DMS53 (cell line): ENCODE data around the gene GPR39.
"Not testable (repeated sequence)": the region's sequence is repeated elsewhere in the genome, so short reads cannot be mapped to it uniquely, and the experiment has no call there.

Experiments used
- DNase-seq: peaks from one replicate; lab custom pipeline; 2025; lab: John Stamatoyannopoulos, UW

GPR39 gene

DNA sequence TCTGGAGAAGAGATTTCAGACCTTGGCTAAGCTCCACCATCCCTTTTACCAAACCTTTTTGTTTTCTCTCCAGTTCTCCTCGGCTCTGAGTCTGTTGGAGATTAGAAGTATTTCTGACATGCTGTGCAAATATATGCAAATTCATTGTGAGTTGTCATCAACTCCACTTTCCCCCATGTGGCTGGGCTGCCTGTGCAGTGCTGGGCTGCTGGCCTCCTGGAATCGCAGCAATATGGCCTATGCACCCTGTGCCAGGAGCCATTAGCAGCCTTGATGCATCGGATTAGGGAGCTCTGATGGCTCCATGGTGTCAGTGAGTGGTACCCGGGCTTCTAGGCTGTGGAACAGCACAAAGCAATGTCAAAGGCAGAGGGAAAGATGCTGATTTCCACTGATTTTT, 80.0 kb downstream of the GPR39 start:
- no peak for DNase-seq

DNA sequence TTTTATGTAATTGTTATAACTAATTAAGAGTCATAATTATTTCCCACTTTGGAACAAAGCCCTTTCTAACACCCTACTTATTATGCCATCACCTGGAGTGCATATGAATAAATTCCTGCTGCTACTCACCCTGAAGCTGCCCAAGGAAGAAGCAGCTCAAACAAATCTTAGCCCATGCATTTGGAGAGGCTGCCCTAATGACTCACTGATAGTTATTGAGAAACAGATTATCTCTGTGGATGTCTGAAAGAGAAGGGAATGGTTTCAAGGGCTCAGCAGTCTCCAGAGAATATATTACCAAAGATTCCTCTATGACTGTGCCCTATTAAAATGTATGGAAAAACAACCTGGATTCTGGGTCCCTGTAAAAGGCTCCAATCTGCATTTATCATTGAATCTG, 81.0 kb downstream of the GPR39 start:
- DNase-seq: no peak

DNA sequence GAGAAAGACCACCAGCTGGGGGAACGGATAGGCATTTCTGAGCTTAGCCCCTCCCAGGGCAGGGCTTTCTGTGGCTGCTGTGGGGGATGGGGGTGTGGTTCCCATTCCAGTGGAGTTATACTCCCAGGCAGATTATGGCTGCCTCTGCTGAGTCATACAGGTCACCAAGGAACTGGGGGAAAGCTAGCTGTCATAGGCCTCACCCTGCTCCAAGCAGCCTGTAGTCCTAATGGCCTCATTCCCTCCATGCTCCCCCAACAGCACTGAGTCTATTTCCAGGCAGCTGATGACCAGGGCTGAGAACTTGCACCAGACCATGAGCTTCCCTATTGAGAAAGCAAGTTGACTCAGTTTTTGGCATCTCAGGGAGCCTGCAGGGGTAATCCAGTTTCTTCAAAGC, 87.1 kb downstream of the GPR39 start:
- peak; percentile 2 for DNase-seq

DNA sequence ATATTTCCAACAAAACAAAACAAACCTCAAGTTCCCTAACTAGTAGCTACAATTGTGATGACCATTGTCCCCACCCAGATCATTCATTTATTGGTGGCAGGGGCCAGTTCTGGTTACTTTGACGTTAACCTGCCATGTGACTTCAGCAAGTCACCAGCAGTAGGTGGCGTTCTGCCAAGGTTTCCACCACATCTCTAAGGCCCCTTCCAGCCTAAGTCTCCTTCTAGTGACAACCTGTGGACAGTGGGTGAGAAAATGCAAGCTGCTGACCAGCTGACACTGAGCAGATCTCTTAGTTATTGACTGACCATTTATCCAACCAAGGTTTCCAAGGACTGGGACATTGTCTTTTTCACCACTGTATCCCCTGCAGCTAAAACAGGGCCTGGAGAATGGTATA, 98.4 kb downstream of the GPR39 start:
- DNase-seq: peak; percentile 3

DNA sequence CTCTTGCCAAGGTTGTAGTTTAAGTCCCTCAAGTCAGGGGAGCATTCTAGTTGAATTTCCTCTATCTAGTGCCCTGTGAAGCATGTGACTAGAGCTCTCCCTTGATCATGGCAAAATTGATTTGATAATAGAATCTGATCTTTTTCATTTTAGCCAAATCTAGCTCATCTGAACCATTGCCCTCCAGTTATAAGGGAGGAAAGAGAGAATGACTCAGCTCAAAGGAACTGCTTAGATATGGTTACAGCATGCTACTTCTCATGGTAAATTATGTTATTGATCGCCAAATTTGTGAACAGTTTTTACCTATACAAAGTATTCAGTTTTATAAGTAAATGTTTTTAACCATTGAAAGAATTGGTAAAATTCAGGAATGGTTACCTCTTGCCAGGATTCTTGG, 100.8 kb downstream of the GPR39 start:
- DNase-seq: no peak

DNA sequence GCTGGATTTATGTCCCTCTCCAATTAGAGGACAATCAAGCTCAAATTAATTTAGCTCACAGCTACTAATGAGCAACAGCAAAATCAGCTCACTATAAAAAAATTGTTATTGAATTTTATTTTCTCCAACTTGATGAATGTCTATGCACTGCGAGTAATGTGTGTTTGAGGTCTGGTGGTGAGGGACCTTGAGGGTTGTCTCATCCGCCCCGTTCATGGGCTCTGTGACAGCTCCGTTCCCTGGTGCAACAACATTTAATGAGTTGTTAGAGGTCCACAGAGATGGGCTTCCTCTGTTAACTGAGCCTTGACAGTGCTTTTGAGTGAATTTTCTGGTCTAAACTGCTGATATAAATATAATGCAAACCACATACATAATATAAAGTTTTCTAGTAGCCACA, 101.7 kb downstream of the GPR39 start:
- DNase-seq: no peak

DNA sequence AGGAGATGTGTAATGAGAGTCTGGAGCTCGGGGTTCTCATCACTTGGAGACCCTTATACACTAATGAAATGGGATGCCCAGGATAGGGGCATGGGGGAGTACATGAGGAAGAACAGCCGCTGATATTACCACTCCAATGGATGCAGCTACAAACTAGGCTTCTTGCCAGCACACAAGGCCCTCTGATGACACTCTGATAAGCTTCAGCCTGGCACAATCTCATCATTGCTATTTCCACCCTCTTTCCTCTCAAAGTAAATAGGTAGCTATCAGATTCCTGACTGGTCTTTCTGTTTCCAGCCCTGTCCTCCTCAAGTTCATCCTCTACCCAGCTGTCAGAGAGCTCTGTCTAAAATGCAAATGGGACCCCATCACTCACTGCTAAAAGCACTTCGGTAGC, 103.0 kb downstream of the GPR39 start:
- DNase-seq: no peak

DNA sequence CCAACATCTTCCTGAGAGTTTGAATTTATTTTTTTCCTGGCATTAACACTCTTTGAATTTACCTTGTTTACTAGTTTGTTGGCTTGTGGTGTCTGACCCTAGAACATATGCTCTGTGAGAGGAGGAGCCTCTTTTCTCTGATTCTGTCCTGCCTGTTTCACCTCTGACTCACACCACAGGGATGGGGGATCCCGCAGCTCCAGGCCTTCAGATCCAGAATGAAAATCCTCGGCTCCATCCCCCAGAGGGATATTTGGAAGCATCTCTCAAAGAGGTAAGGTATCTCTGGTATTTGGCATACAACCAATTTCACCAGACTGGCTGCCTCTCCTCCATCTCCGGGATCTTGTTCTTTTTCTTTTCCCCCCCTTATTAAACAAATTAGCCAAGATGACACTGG, 104.7 kb downstream of the GPR39 start:
- DNase-seq: no peak

DNA sequence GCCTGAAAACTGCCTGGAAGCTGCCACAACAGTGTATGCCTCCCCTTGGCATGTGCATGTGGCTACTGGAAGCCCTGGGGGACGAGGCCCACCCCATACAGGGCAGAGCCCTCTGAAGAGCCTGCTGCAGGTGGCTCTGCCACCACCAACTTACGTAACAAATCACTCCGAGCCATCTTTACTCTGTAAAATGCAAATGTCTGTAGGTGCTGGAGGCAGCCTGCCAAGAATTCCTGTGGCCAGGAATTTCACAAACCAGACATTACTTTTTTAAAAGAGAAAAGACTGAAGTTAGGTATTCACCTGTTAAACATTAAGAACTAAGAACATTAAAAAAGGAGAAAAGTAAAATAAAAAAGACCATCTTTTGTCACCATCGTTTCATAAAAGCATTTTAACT, 106.3 kb downstream of the GPR39 start:
- DNase-seq: no peak

DNA sequence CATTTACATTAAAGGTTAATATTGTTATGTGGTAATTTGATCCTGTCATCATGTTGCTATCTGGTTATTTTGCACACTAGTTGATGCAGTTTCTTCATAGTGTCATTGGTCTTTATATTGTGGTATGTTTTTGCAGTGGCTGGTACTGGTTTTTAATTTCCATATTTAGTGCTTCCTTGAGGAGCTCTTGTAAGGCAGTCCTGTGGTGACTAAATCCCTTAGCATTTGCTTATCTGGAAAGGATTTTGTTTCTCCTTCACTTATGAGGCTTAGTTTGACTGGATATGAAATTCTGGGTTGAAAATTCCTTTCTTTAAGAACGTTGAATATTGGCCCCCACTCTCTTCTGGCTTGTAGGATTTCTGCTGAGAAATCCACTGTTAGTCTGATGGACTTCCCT, 120.5 kb downstream of the GPR39 start:
- DNase-seq: not testable (repeated sequence)

DNA sequence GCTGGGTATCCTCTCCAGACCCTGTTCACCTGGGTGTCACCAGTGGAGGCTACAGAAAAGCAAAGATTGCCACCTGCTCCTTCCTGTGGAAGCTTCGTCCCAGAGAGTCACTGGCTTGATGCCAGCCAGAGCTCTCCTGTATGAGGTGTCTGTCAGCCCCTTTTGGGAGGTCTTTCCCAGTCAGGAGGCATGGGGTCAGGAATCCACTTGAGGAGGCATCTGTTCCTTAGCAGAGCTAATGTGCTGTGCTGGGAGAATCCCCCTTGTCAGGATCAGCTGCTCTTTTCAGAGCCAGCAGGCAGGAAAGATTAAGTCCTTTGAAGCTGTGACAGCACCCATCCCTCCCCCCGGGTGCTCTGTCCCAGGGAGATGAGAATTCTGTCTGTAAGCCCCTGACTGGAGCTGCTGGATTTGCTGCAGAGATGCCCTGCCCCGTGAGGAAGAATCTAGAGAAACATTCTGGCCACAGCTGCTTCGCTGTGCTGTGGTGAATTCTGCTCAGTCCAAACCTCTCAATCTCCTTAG, 121.8 kb downstream of the GPR39 start:
- no peak for DNase-seq

DNA sequence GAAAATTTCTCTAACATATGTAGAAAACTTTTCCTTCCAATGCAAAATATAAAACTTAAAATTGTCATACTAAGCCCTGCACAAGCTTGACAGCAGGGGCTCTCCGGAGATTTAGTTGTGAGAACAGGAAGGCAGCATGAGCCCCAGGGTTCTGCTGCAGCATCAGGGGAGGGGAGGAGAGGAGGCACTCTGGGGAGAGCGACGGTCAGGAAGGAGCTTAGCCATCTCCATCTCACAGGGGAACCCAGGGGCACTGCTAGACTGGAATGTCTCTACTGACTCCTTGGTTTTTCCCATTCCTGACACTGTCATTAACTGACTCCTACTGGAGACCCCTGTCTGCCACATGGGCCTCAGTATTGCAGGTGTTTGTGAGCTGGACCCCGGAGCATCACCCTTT, 123.6 kb downstream of the GPR39 start:
- no peak for DNase-seq

DNA sequence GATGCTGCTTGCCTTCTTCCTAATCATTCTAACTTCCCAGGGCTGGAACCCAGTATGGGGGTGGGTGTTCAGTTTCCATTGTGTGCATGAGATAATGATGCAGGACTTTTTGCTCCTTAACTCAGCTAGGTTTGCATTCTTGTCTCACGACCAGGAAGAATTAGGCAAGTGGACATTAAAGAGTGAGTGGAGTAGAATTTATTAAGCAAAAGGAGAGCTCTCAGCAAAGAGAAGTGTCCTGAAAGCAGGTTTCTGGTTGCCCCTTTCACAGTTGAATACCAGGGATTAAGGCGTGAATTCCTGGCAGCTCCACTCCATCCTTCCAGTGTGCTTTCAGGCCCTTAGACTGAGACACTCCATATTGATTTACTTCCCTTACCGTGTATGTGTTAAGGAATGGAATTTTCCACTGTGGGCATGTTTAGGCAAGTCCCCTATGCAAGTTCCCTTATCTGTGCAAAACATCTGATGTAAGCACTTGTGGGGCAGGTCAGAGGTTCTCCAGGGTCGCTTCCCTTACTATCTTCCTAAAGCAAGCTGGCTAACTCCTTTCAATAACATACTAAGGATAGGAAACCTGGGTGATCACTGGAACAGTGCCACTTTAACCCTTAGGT, 126.5 kb downstream of the GPR39 start:
- DNase-seq: no peak

DNA sequence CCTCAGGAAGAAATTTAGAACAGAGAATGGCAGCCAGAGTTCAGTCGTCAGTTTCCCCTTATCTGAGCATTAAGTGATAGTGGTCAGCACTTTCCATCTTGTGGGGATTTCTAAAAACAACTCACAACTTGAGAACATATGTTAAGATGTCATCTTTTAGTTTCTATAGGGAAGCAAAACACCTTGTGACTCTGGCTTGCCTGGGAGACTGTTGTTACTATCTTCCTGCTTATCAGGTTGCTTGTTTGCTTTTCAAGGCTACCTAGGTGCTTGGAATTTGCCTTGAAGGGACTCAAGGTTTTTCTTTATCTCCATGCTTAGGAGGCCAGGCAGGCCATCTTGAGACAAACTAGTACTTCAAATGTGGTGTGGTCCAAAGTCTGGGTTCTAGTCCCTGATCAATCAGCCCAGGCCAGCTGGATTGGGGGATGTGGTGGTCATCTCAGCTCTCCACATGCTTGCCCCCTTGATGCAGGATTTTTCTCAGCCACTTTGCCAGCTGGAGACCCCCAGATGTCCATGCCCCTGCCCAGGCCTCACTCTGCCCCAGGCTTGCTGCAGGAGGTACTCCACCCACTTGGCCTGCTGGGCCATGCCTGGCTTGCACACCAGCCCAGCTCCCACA, 127.5 kb downstream of the GPR39 start:
- DNase-seq: no peak

DNA sequence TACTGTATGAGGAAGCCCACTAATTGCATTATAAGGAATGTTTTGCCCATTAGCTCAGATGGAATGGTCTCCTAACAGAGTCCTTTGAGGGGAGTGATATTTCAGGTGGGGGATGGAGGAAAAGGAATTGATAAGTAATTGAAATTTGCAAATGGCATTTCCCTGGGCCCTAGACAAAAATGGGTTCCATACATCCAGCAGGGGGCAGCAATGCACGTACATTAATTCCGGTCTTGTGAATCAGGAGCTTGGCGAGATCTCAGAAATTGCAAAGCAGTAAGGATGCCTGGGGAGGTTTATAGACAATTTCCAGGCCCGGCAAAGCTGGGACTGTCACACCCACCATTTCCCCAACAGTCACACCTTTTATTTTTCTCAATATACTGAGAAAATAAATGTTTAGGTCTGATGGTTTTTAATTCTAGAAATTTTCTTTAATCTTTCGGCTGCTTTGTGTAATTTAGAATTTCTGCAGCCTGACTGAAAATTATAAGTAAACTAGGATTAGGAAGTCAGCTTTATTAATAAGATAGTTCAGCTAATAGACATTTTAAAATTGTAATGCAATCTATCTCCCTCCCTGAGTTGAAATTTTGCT, 130.6 kb downstream of the GPR39 start:
- peak; percentile 61 for DNase-seq

DNA sequence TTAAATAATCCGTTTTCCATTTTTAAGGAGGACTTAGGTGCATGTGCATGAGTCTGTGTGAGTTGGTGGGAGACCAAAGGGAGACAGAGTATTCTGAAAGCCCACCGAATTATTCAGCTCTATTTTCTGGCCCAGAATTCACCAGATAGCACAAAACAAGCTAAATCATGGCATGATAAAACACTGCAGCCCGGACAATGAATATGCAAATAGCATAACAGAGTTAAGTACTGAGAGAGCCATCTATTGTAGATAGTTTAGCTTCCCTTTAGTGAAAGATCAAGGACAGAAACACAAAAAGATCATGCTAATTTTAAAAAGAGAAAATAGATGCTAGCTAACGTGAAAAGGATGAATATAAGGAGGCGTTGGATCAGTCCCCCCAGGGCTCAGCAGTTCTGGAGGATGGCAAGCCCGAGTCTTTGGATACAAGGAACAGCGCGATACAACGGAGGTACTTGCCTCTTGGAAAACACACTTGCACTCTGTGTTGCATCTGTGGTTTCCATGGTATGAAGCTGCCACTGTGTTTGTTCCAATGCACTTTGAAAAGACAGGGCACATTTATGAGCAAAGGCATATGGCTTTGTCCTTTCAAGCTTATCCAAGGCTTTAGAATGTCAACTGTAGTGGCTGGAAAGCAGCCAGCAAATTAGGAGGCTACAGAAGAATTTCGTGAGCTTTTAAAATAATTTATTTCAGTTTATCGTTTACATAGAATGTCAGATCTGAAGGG, 133.5 kb downstream of the GPR39 start:
- no peak for DNase-seq

DNA sequence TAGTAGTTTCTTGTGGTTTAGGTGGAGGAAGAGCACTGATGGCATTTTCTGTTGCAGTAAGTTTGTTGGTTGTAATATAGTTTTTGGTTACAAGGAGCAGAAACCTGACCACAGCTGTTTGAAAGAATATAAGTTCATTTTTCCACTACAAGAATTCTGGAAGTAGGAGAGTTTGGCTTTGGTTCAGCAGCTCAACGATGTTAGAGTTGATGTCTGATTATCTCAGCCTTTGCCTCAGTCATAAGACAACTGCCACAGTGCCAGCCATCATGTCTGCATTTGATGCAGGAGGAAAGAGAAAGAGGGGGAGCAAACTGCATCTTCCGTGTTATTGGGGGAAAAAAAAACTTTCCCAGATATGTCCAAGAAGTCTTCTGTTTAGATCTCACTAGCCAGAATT, 134.3 kb downstream of the GPR39 start:
- no peak for DNase-seq

DNA sequence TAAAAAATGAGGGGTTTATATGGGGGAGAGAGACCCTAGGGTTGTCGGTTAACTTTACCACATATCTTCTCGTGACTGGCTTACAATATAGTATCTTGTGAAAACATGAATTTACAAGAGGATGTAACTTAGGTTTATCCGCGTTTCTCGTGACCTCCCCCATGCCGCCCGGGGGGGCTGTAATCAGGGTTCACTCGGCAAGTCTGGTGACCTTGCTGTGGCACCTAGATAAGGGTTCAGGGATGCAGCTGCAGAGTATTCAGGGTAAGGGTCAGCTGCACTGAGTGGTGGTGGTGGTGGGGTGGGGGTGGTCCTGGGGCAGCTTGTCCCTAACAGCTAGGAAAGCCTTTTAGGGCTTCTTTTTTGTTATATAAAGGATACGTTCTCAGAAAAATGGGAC, 141.1 kb downstream of the GPR39 start:
- no peak for DNase-seq

DNA sequence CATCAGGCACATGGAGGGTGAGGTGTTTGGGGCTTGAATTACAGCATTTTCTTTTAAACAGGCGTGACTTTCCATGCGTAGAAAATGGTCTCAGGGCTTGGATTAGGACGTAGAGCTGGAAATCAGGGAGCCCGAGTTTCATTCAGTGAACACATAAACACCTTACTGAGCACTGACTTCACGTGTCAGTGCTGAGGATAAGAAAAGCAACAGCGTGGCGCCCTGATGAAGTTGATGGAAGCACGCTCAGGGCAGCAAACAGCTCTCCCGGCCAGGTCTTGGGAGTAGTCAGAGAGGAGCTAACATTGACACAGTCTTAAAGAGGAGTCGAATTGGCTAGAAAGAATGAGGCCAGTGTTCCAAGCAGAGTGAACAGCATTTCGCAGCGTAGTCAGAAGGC, 142.7 kb downstream of the GPR39 start:
- DNase-seq: no peak

DNA sequence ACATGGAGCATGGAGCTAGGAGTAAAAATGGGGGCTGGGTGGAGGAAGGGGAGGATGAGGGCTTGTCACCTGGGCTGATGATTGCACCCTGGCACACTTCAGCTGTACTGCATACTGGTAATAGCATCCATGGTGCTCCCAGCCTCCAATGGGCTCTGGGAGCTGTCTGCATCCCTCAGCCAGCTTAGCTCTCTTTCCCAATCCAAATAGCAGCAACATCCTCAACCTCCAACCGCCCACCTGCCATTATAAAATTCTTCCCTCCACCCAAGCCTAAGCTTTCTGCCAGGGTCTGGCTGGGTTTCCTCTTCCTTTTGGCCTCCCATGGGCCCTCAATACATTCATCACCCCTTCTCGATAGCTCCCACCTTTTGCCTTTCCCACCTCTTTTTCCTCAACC, 143.3 kb downstream of the GPR39 start:
- DNase-seq: no peak

DNA sequence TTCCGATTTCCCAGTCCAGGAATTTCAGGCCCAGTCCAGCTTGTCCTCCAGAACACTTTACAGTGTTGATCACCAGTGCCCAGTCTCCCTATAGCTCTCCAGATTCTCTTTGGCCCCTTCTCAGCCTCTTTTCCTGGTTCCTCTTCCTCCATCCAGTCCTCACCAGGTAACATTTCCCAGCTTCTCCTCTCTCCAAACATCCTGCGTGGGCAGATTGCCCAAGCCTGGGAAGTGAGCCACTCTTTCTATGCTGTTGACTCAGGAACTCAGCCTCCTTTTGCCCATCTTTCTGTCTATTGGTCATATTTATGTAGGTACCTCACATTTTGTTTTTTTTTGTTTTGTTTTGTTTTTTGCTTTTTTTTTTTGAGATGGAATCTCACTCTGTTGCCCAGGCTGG, 144.0 kb downstream of the GPR39 start:
- no peak for DNase-seq

DNA sequence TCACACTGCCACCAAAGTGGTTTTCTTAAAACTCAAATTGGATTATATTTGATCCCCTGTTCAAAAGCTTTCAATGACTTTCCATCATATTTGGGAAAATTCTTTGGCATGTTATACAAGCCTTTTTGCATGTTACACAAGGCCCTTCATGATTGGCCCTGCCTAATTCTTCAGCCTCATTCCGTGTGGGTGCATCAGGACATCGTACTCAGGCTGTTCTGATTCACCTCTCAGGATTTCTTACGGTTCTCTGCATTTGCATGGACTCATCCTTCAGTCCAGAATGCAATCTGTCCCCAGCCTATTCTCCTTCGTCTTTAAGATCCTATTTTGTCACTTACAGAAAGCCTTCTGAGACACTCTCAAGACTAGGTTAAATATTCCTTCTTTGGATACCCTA, 145.6 kb downstream of the GPR39 start:
- no peak for DNase-seq

DNA sequence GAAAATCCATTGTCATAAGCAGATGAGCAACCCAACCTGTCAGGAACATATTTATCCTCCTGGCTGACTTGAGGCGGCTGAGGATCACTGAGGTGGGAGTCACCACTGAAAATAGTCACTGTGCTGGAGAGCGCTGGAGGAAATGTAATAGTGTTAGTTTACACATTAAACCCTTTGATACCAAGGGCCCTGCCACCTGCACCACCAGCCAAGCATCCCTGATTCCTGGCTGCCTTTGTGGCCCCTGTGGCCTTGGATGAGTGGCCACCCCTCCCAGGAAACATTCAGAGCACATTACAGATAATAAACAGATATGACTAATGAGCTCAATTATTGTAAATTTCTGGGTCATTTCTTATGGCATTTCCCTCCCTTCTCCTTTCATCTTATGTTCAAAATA, 147.5 kb downstream of the GPR39 start:
- DNase-seq: no peak
